Breast epithelium (tissue), 3 donors: Measurements from ENCODE around the gene NBEAL2.

Experiments used
- POLR2A ChIP-seq: fragments of 450-650 bp; IDR thresholded peaks from one replicate; pipeline ENCODE4 v1.6.1; 2016; ENCODE audit warnings: antibody characterized with exemption, mild to moderate bottlenecking, moderate library complexity
- TF ChIP-seq, protein P1 (sequence below), 3 donors: fragments of 450-650 bp; IDR thresholded peaks; one replicate each; pipeline ENCODE4 v1.5.1; 2016 to 2017; ENCODE audit warnings: antibody characterized with exemption in 3 of 3, mild to moderate bottlenecking in 3 of 3, moderate library complexity in 3 of 3

DNA sequence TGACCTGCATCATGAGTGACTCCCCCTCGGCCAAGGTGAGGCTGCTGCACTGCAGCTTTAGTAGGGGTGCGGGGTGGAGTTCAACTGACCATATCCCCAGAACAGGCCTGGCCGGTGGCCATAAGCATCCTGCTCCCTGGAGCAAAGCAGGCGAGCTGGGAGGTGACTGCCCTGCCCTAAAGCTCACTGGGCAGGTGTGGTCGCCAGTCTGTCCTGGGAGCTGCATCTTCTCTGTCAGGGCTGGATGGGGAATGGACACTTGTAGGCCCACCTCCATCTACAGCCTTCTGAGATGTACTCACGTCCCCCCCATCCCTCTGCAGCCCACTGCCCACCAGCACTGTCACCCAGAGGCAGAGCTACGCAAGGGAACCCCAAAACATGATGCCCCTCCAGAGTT, 14.5 kb downstream of the NBEAL2 start:
- TF ChIP-seq, protein P1, sequence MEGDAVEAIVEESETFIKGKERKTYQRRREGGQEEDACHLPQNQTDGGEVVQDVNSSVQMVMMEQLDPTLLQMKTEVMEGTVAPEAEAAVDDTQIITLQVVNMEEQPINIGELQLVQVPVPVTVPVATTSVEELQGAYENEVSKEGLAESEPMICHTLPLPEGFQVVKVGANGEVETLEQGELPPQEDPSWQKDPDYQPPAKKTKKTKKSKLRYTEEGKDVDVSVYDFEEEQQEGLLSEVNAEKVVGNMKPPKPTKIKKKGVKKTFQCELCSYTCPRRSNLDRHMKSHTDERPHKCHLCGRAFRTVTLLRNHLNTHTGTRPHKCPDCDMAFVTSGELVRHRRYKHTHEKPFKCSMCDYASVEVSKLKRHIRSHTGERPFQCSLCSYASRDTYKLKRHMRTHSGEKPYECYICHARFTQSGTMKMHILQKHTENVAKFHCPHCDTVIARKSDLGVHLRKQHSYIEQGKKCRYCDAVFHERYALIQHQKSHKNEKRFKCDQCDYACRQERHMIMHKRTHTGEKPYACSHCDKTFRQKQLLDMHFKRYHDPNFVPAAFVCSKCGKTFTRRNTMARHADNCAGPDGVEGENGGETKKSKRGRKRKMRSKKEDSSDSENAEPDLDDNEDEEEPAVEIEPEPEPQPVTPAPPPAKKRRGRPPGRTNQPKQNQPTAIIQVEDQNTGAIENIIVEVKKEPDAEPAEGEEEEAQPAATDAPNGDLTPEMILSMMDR (IDR thresholded peaks at IDR 0.05): no peak
- no peak for TF ChIP-seq POLR2A
